Measurements from ENCODE around the gene SEPTIN7.
A peak's percentile ranks its signal among the peaks of the same experiment; 100 is the strongest.

The SEPTIN7 gene

GRCh38 chr7:35787925-35788324 lies 12.9 kb upstream of the SEPTIN7 start:
- no peak for DNase-seq (ENCODE audit: low spot score)

GRCh38 chr7:35792472-35792871 lies 8.4 kb upstream of the SEPTIN7 start:
- DNase-seq (ENCODE audit: low spot score), result no peak

- no peak for DNase-seq (ENCODE audit: low spot score)
These were observed 7.9 kb upstream of the SEPTIN7 start for GRCh38 chr7:35792873-35793489.

- DNase-seq (ENCODE audit: low spot score), result no peak
These were observed 3.5 kb upstream of the SEPTIN7 start for GRCh38 chr7:35797311-35797710.

GRCh38 chr7:35799846-35800717 lies 775 bp upstream of the SEPTIN7 start:
- DNase-seq (ENCODE audit: low spot score), result peak; percentile 60

GRCh38 chr7:35801392-35802101 lies 690 bp downstream of the SEPTIN7 start:
- peak; percentile 44 for DNase-seq (ENCODE audit: low spot score)

GRCh38 chr7:35802102-35802466 lies 1.2 kb downstream of the SEPTIN7 start:
- no peak for DNase-seq (ENCODE audit: low spot score)

- peak; percentile 22 for DNase-seq (ENCODE audit: low spot score)
These were observed 1.8 kb downstream of the SEPTIN7 start for GRCh38 chr7:35802649-35803048.

GRCh38 chr7:35804231-35804970 lies 3.5 kb downstream of the SEPTIN7 start:
- no peak for DNase-seq (ENCODE audit: low spot score)

GRCh38 chr7:35805876-35806275 lies 5.0 kb downstream of the SEPTIN7 start:
- no peak for DNase-seq (ENCODE audit: low spot score)

GRCh38 chr7:35816514-35816913 lies 15.7 kb downstream of the SEPTIN7 start:
- DNase-seq (ENCODE audit: low spot score), result no peak

- DNase-seq (ENCODE audit: low spot score), result no peak
These were observed 16.3 kb downstream of the SEPTIN7 start for GRCh38 chr7:35817181-35817580.

GRCh38 chr7:35817930-35818329 lies 17.1 kb downstream of the SEPTIN7 start:
- no peak for DNase-seq (ENCODE audit: low spot score)

- DNase-seq (ENCODE audit: low spot score), result no peak
These were observed 17.7 kb downstream of the SEPTIN7 start for GRCh38 chr7:35818513-35818912.

GRCh38 chr7:35819310-35819709 lies 18.5 kb downstream of the SEPTIN7 start:
- DNase-seq (ENCODE audit: low spot score), result no peak

- DNase-seq (ENCODE audit: low spot score), result no peak
These were observed 19.3 kb downstream of the SEPTIN7 start for GRCh38 chr7:35819954-35820703.

- no peak for DNase-seq (ENCODE audit: low spot score)
These were observed 20.0 kb downstream of the SEPTIN7 start for GRCh38 chr7:35820858-35821257.

- no peak for DNase-seq (ENCODE audit: low spot score)
These were observed 22.6 kb downstream of the SEPTIN7 start for GRCh38 chr7:35823440-35823839.

GRCh38 chr7:35825974-35826373 lies 25.1 kb downstream of the SEPTIN7 start:
- no peak for DNase-seq (ENCODE audit: low spot score)

GRCh38 chr7:35826751-35827150 lies 25.9 kb downstream of the SEPTIN7 start:
- DNase-seq (ENCODE audit: low spot score), result no peak

- DNase-seq (ENCODE audit: low spot score), result no peak
These were observed 28.0 kb downstream of the SEPTIN7 start for GRCh38 chr7:35828817-35829216.

GRCh38 chr7:35831208-35831607 lies 30.4 kb downstream of the SEPTIN7 start:
- no peak for DNase-seq (ENCODE audit: low spot score)

Measured in HuH-7 (cell line).